HG03108 (cell line): ENCODE measurements around the gene PLAAT4.
"Not testable (repeated sequence)": the region's sequence is repeated elsewhere in the genome, so short reads cannot be mapped to it uniquely, and the experiment has no call there.

Experiments used
- ATAC-seq: cut with Tn5 transposase; IDR thresholded peaks from one replicate; pipeline ENCODE4 v1.9.1; 2021; ENCODE audit warnings: moderate library complexity; ENCODE audit not compliant: unreplicated experiment

PLAAT4 gene

DNA sequence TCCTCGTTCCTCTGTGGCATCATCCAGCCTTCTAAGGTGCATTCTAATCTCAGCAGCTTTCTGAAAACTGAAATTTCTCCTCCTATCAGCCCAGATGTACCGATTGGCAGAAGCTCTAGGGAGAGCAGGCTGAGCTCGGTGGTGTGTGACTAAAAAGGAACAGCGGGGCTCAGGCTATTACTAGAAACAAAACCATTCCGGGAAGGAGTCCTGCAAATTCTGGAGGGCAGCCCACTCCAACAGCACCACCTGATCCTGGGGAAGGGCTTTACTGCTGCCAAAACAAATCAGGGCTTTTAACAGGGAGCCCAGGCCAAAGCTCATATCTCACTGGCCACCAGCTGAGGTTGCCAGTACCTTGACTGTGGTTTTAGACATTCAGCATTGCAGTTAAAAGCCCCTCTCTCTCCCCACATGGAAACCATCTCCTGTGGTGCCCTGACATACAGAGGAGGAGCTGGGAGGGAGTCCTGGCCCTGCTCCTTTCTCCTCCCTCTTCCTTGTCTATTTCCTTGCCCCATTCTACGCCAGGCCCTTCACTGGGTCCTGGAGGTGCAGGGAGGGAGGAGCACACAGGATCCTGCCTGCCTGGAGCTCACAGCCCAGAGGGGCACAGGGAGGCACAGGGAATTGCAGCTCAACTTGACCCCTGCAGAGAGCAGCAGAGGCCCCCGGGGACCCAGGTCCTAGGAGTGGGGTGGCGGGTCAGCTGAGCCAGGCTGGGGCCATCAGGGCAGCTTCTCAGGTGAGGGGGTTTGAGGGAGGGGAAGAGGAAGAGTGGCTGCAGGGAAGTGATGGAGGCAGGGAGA, 889 bp downstream of the PLAAT4 start:
- ATAC-seq: no peak

DNA sequence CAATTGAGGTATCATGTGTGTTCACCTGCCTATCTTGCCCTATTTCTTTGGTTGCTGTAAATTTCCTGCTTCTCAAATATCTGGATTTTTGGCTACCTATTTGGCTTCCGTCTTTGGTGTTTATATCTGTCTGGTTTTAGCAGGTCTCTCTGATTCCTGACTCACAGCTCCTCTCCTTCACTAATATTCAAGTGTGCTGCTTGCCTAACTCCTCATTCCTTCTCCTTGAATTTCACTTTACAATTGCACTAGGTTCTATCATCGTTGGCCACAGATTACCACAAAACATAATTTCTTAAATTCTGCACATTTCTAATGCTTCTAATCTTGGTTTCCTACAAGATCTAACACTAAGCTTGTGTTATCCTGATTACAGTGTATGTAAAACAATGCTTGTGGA, 5.9 kb downstream of the PLAAT4 start:
- not testable (repeated sequence) for ATAC-seq

DNA sequence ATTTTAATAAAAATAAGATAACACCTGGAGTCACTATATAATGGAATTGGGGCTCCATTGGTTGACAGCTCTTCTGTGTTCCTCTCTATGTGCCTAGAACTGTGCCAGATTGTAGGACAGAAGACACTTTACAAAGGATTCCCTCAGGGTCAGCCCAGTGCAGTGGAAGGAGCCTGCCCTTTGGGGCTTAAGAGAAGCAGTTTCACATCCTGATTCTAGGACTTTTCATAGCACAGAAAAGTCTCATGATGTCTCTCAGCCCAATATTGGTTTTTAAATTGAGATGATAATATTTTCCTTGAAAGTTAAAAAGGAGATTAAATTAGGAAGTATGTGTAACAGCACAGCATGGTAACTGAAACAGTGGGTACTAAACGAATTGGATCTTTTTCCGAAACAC, 7.1 kb downstream of the PLAAT4 start:
- no peak for ATAC-seq

DNA sequence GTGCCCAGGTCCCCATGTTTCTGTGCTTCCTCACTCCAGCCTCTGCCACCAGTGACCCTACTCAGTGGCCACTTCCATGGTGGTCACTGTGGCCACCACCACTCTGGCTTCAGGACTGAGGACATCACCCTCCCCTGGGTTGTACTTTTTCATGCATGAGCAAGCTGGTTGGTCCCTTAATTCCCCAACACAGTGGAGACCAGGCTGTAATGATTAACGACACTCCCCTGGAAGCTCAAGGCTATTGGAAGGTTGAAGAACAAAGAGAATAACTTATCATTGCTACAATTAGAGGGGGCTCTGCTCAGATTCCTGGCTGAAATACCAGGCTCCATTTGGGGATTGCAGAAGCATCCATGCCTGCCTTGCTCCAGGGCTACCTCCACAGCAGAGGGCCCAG, 10.5 kb downstream of the PLAAT4 start:
- no peak for ATAC-seq

DNA sequence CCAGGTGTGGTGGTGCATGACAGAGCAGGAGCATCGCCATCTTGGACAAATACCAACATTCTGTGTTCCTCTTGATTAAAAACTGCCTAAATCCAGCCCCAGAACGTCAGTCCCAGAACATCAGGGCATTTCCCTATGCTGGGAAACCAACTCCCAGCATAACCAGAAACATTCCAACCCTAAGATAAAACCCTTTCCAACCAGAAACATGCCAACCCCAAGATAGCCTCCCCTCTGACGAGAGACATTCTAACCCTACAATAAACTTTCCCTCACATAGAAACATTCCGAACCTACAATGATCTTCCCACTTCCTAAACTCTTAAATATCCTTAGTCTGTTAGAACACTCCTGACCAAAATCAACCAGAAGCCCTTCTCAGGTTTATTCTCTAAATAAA, 11.6 kb downstream of the PLAAT4 start:
- no peak for ATAC-seq

DNA sequence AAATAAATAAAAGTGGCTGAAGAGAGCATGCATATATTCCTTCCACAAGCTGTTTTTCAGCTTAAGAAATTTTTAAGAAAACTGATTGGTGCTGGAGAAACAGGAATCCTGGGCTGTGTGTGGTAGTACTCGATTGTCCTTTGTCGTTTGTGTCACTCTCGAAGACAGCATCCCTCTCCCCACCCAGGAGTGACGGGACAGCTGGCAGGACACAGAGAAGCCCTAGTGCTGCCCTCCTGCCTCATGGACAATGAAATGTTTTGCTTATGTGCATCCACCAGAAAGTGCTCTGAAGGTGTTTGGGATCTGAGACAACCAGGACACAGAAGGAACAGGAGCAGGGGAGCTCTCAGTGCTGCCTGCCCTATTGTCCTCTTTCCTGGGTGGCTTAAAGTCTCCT, 12.8 kb downstream of the PLAAT4 start:
- no peak for ATAC-seq

DNA sequence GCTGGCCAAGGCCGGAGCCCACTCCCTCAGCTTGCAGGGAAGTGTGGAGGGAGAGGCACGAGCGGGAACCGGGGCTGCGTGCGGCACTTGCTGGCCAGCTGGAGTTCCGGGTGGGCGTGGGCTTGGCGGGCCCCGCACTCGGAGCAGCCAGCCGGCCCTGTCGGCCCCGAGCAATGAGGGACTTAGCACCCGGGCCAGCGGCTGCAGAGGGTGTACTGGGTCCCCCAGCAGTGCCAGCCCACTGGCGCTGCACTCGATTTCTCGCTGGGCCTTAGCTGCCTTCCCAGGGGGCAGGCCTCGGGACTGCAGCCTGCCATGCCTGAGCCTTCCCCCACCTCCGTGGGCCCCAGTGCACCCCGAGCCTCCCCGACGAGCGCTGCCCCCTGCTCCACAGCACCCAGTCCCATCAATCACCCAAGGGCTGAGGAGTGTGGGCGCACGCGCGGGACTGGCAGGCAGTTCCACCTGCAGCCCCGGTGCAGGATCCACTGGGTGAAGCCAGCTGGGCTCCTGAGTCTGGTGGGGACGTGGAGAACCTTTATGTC, 13.6 kb downstream of the PLAAT4 start:
- ATAC-seq: not testable (repeated sequence)

DNA sequence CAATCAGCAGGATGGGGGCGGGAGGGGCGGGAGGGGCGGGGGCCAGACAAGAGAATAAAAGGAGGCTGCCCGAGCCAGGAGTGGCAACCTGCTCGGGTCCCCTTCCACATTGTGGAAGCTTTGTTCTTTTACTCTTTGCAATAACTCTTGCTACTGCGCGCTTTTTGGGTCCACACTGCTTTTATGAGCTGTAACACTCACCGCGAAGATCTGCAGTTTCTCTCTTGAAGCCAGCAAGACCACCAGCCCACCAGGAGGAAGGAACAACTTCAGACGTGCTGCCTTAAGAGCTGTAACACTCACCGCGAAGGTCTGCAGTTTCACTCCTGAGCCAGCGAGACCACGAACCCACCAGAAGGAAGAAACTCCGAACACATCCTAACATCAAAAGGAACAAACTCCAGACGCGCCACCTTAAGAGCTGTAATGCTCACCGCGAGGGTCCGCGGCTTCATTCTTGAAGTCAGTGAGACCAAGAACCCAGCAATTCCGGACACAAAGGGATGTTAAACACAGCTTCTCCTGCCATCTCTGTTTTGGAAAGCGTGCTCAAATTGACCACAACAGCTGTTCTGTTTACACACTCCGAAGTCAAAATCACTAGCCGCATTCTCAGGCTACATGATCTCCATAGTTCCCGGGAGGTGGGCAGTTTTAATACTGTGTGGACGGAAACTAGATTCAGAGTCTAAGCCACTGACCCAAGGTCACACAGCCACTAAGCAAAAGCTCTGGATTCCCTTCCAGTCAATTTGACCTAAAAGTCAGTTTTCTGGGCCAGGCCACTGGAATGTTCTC, 14.7 kb downstream of the PLAAT4 start:
- ATAC-seq: no peak

DNA sequence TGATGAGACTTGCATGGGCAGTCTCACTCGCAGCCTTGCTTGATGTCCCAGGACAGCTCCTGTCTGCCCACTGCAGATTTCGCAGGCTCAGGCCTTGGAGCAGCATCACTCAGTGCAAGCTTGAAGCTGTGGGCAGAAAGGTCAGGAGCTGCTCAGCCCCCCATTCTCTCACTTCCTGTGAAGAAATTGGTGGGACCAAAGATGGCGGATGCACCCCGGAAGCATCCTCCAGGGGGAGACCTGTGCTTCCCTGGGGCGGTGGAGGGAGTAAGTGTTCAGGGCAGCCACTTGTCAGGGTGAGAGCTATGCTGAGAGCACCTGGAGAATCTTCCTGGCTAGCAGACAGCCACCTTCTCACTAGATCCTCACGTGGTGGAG, 15.3 kb downstream of the PLAAT4 start:
- ATAC-seq: no peak

DNA sequence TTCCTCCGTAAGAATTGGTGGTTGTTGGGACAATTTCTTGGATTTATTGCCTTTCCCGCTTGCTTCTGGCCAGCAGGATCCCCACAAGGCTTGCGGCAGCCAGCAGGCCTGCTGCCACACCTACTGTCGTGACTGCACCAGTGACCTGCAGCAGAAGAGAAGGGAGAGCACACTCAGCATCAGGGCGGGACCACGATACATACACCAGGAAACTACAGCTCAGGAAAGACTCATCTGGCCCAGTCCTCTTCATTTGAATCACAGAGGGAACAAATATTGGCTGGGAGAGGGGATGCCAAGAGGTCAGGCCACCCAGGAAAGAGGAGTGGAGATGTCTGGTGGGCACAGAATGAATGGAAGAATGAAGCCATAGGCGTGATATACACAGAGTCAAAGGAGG, 16.3 kb downstream of the PLAAT4 start:
- no peak for ATAC-seq

DNA sequence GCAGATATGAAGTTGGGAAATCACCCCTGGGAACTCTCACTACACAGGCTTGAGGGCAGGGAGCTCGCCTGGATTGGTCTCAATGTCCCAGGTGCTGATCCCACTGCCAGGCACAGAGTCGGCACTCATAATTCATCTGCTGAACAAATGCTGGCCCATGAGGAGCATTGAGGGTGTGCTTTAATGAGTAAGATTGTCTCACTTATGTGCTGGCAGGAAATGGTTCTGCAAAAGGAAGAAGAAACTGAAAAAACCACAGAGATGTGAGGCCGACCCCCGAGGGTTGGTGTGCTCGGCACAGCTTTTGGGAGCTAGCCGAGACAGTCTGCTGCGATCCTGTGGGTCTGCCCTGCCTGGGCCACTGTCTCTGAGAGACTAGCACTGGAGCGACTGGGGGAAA, 17.2 kb downstream of the PLAAT4 start:
- ATAC-seq: peak; percentile 82

DNA sequence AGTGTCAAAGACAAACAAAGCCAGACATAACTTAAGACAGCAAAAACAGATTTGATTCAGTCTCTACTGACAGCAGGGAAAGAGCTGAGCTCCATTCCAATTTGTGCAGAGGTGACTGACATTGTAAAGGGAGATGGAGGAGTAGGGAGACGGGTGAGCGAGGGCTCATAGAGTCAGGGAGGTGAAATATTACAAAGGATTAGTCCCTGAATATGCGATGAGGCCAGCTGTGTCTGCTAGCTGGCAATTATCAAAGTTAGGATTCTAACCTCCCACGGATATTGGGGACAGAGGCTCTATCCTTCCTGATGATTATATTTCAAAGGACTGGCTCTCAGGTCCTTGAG, 18.2 kb downstream of the PLAAT4 start:
- no peak for ATAC-seq

DNA sequence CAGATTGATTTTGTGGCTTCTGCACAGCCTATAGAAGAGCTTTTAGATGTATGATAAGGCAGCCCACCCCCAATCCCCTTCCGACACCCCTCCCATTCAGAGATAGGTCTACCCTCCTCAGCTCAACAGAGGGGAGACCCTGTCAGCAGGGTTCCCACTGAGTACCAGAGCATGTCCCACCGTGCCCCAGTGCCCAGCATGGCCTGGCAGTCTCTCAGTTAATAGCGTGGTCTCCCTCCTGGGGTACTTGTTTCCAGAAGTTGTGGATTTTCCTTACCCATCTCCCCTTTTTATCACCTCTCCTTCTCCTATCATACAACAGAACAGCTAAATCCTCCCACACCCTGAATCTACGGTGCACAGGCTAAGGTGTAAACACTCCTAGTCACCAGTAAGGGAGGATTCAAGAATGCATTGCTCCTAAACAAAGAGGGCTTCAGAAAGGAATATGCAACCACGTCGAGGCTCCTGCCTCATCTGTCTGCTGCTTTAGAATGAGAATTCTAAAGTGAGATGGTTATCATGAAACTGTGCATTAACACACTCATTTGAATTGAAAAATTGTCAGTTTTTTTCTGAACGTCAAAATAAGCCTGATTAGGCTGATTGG, 19.9 kb downstream of the PLAAT4 start:
- no peak for ATAC-seq

DNA sequence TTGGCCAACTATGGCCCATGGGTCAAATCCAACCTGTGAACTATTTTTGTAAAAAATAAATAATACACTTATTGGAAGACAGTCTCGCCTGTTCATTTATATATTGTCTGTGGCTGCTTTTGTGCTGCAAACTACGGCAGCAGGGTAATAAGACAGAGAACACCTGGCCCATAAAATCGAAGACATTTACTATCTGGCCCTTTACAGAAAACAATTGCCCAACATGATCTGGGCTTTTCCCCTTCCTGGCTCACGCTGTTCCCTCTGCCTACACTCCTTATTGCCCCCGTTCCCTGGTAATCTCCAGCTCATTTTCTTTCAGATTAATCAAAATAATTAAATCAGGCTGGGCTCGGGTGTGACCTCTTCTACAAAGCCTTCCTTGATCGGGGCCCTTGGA, 21.0 kb downstream of the PLAAT4 start:
- no peak for ATAC-seq

DNA sequence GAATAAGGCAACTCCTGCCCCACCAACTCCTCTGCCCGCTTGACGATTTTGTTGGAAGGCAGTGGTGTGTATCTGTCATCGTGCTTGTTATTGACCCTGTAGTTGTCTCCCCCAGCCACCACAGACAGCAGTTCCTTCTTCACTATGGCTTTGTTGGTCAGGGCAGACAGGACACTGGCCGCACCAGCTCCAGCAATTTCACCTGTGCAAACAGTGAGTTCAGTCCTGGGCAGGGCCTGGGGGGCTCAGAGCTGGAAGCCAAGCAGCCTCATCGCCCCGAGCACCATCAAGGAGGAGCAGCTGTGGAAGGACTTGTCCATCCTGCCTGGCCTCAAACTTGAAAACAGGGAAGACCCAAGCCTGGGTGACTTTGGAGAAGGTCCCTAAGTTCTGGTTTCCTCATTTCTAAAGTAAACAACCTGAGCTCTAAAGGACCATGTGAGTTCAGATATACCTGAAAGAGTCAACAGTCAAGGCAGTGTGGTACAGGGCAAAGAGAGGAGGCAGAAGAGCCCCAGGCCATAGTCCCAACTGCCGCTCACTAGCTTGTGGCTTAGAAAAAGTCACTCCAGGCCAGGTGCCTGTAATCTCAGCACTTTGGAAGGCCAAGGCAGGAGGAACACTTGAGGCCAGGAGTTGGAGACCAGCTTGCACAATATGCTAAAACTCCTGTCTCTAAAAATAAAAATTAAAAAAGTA, 22.0 kb downstream of the PLAAT4 start:
- ATAC-seq: no peak

DNA sequence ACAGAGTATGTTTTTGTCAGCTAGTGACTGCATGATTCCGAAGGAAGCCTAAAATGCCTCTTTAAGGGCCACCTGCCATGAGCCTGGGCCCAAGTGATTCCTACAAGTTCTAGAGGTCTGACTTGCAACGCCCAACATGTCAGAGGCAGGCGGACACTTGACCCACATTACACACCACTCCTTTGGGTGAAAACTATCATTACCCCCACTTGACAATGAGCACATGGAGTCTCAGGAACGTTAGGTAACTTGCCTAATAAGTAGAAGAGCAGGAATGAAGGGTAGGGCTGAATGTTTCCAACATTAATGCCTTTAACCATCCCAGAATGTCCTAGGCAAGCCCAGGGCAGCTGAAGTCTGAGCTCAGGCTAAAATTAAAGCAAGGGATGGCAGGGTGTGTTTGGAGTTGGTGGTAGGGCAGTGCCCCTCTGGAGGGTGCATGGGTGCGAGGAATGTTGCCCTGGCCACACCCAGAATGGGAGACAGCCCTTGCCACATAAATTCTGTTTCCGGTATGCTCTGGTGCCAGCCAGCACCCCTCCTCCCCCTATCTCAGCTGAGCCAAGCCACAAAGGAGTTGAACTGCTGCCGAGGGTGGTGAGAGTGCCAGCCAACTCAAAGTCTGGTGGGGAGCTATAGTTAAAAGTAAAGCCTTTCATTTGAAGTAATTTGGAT, 24.0 kb downstream of the PLAAT4 start:
- ATAC-seq: no peak

DNA sequence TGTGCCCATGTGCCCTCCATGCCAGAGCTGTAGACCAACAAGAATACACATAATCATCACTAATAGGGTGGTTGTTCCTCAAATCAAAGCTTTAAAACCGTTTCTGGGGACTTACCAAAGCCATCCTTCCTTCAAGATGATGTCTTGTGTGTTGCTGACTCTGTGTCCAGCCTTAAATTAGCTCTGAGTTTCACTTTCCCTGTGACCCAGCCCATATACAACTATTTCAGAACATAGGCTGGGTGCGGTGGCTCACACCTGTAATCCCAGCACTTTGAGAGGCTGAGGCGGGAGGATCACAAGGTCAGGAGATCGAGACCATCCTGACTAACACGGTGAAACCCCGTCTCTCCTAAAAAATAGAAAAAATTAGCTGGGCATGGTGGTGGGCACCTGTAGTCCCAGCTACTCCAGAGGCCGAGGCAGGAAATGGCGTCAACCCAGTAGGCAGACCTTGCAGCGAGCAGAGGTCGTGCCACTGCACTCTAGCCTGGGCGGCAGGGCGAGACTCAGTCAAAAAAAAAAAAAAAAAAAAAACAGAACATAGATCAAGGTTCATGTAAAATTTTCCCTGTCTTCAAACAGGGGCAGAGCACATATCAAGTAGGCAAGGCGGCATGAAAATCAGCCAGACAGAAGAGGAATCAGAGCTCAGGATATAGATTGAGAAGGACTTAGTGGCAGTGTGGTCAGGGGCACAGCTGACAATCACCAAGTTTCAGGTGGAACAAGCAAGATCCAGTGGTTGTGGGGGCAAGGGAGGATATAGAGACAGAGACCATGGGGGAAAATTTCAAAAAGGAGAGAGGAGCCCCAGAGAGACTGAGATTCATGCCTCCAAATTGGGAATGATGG, 26.8 kb downstream of the PLAAT4 start, which contains the start of gene PLAAT2:
Gene PLAAT2 (minus strand): TSS at position 179 of the 855 bp plus-strand sequence. CDS start 55 bp downstream, at position 124.
- no peak for ATAC-seq

DNA sequence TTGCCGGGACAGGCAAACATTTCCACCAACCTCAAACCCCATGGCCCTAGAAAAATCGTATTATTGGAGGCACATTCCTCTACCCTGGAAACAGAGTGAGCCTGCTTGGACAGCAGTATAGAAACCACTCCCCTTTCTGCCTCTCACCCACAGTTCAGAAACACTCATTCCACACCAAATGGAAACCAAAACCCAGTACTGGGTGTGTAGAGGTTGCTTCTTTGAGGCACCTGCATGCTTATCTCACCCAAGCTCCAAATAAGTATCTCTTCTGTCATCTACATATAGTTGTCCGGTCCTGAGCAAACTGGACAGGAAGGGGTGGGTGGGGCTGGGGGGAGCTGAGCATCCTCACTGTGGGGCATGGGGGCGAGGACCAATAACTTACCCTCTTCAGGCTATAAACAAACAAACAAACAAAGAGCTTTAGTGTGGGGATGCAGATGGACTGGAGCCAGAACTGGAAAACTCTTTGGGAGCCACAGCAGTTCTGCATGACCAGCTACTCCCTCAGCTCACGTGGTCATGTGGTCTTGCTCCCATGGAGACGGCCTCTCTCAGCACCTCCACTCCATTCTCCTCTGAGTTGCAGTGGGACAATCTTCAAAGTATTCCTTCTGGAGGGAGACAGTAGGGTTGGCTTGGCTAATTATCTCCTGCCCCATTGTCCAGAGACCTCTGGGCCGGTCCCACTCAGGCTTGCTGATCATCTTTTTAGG, 27.6 kb downstream of the PLAAT4 start:
- peak; percentile 68 for ATAC-seq

DNA sequence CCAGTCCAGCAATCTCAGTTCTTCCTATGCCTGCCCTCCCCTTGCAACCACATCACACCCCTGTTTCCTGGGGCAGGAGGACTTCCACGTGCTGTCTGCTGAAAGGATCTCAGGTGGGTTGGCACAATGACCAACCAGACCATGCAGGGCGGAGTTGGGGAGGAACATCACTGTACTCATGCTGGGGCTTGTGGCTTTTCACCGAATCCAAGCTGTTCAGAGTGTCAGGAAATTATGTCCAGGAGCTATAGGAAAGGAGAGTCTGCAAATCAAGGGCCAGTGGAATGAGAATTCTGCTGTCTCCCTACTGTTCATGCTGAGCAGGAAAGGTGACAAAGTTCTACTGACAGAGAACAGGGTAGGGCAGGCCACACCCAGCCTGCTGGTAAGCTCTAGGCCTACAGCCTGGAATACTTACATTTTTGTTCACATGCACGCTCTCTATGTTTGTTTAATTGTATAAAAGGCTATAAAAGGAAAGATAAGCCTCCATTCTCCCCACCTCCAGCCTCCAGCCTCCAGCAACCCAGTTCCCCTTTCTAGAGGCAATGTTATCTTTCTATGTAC, 28.3 kb downstream of the PLAAT4 start:
- no peak for ATAC-seq
